NCI-H1694 (cell line): ENCODE measurements around the gene MT1F.
A peak's percentile ranks its signal among the peaks of the same experiment; 100 is the strongest.
"Not testable (repeated sequence)": the region's sequence is repeated elsewhere in the genome, so short reads cannot be mapped to it uniquely, and the experiment has no call there.

Experiments
- DNase-seq: peaks from one replicate; lab custom pipeline; 2025; lab: John Stamatoyannopoulos, UW

Gene MT1F

DNA sequence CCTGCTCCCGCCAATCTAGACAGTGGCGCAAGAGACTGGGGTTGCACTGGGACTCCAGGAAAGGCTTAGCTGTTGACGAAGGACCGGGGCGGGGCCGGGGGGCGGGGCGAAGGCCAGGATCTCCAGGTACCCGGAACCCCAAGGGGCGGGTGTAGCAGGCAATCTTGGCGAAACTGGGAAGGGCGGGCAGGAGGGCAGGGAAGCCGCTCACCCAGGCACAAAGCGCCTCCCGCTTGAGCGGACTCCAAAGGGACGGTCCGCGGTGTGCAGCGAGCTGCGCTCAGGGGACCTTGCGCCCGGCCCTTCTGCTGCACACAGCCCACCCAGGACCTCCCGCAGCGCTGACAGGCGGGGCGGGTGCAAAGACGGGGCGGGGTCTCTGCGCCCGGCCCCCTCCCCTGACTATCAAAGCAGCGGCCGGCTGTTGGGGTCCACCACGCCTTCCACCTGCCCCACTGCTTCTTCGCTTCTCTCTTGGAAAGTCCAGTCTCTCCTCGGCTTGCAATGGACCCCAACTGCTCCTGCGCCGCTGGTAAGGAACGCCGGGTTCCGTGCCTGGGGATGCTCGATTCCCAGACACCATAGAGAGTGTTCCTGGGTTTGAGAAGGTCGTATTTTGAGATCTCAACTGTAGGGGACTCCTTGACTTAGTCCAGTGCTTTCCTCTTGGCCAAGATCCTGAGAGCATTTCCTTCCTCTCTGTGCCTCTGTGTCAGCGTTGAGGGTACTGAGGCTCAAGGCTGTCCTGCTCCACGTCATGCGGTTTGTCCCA is at the start of gene MT1F:
Gene MT1F, plus strand, starts transcription at position 405 of the 772 bp plus-strand sequence. Its CDS starts 100 bp downstream, at position 505.
- peak; percentile 28 for DNase-seq

DNA sequence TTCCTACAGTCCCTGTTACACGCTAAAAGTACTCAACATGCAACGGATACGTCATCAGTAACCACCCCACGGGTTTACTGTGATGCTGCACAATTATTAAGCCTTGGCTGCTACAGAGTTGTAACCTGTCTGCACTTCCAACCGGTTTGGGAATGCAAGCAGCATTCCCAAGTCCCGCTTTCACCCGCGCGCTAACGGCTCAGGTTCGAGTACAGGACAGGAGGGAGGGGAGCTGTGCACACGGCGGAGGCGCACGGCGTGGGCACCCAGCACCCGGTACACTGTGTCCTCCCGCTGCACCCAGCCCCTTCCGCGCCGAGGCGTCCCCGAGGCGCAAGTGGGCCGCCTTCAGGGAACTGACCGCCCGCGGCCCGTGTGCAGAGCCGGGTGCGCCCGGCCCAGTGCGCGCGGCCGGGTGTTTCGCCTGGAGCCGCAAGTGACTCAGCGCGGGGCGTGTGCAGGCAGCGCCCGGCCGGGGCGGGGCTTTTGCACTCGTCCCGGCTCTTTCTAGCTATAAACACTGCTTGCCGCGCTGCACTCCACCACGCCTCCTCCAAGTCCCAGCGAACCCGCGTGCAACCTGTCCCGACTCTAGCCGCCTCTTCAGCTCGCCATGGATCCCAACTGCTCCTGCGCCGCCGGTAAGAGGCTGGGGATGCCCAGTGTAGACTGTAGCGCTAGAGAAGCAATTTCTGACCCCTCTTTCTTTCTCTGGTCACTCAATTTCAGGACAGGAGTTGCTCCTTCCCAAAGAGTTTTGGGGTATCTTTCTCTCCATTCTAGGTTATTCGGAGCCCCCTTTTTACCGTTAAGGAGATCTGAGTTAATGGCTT is 49.5 kb upstream of the MT1F start, which contains the start of gene MT2A:
Gene MT2A, plus strand, starts transcription at position 542 of the 833 bp plus-strand sequence. Its CDS starts 72 bp downstream, at position 614.
- peak; percentile 78 for DNase-seq

- no peak for DNase-seq
Measured at GRCh38 chr16:56608876-56609462, 48.8 kb upstream of the MT1F start.

DNA sequence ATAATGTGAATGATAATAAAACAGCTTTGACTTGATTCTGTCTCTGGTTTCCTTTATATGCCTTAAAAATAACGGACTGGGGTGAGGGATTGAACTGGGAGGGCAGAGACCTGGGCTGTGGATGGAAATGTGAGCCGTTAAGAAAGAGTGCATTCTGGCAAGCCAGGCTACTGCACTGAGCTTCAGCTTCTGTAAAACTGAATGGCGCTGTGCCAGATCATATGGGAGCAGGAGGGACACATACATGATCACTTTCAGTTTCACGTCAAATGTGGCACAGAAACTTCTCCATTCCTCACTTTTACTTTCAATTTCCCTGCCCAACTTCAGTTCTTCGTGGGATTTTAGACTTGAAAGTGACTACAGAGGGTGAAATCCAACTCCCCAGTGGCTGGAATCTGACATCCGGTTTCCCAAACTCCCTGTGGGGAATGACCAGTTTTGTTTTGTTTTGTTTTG is 48.3 kb upstream of the MT1F start:
- DNase-seq, result peak; percentile 41

DNA sequence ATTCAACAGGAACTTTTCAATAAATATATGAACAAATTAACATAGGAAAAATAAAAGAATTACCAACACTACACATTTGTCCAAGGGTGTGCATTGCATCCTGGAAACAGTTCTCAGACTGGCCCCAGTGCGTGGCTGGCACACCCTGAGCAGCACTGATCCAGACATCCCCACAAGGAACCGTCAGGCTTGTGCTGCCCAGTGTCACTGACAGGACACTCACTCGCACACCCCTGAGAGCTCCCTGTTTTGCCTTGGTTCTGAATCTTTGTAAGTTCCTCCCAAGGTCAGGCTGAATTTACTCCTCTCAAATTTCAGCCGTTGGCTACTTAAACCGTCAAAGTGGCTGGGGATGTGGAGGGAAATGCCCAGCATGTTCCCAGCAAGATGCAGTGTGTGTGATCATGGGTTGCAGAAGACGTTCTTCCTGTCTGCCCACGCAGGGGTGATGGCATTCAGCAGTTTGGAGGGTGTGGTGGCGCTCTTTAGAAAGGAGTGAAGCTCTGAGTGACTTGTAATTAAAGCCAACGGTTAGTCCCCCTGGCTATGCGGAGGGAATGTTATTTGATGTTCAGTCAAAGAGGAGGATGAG is 47.6 kb upstream of the MT1F start:
- DNase-seq, result no peak

DNA sequence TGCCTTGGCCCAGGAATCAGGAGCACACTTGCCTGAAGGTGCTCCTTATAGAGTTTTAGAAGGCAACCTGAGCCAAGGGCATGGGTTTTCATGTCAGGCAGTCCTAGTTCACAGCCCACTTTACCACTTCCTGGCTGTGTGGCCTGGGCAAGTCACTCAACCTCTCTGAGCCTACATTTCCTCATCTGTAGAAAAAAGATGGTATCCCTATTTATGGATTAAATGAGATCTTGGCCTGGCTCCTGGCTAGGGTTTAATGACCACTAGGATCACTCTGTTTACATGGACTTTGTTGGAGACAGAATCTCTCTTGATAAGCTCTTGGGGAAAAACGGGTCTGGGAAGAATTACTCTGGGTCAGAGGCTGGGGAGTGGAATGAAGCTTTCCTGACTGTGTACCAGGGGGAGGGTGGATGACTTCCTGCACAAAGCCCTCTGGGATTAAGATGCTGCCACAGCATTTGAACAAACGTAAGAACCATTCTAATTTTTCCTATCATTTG is 47.1 kb upstream of the MT1F start:
- DNase-seq, result no peak

DNA sequence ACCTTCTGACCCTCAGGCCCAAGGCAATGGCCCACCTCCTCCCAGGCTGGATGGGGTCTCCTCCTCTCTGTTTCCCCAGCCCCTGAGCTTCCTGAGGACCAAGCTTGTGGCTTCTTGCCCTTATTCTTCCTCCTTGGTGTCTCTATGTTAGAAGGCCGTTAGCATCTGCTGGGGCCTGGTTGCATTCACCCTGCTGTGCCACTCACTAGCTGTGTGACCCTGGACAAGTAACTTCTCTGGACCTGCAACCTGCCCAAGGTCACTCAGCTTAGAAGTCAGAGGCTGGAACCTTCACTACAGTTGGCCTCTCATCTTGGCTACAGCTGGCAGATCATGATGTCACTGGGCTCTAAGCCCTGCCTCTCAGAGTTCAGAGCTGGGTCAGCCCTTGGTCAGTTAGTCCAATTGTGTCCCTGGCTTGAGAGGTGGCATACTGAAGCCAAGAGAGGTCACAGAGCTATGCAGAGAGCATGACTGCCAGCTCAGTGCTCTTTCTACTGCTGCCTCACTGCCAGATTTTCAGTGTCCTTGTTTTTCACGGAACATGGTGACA is 46.4 kb upstream of the MT1F start:
- DNase-seq, result no peak

DNA sequence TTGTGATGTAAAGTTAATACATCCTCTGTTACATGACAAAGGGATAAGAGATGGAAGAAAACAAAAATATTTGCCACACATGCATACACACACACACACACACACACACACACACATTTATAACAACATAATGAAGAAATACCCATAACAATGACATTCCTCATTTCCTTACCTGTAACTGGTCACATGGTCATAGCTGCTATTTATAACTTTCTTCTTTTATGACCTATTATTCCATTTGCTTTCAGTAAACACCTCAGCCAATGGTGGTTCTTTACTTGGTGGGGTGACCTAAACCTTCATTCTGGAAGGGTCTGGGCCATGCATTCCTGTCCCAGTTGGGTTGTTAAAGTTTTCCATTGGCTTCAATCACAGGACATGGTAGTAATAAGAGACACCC is 44.1 kb upstream of the MT1F start:
- DNase-seq, result no peak

GRCh38 chr16:56614549-56614991 is 43.2 kb upstream of the MT1F start:
- no peak for DNase-seq

DNA sequence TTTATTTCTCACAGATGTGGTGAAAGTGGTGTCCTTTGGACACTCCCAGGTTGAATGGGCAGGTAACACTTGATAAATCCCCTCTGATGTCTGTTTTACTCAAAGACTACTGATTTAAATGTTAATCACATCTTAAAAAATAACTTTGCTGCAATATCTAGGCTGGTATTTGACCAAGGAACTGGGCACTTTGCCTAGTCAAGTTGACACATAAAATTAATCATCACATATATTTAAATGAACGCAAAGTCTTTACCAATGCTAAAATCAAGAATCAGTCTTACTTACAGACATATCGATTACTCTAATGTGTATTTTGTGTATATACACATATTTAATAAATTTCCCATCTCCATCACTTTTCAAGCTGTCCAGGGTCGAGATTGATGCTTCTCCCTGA is 42.4 kb upstream of the MT1F start:
- no peak for DNase-seq

DNA sequence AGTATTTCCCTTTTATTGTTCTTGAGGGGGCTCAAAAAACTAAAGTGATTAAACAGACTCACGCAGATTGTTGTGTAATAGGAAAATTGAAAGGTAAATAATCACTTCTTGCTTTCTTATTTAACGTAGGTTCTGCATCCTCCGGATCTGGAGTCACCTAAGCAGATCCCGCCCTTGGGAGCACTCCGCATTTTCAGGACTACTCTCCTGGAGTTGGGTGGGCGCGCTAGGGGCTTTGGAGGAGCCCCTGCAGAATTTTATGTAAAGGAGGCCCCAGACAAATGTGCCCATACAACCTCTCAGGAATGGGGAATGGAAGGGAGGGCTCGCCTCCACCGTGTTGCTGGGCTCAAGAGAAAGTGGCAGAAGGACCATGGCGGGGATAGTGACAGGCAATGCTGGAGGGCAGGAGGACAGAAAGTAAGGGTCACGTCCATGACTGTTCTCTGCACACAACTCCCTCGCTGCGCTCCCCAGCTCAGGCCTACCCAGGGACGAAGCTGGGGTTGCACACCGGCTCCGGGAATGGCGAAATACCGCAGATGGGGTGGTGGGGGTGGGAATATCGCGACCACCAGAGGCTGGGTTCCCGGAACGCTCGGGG is 41.0 kb upstream of the MT1F start:
- DNase-seq, result no peak

GRCh38 chr16:56617212-56618085 is 40.3 kb upstream of the MT1F start:
- no peak for DNase-seq

DNA sequence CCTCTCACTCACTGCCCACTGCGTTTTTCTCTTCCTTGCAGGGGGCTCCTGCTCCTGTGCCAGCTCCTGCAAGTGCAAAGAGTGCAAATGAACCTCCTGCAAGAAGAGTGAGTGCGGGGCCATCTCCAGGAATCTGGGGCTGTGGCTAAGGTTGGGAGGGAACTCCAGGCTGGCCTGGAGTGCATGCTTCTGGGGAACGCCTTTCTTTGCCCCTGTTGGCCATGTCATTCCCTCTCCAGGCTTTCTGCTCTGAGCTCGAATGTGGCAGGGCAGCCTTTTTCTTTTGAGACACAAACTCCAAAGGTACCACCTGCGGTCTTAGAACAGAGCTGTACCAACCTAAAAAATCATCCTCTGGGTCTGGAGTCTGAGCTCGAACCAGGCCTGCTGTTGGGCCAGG is 39.6 kb upstream of the MT1F start:
- DNase-seq, result no peak

- no peak for DNase-seq
Measured at GRCh38 chr16:56620339-56620897, 37.3 kb upstream of the MT1F start.

DNA sequence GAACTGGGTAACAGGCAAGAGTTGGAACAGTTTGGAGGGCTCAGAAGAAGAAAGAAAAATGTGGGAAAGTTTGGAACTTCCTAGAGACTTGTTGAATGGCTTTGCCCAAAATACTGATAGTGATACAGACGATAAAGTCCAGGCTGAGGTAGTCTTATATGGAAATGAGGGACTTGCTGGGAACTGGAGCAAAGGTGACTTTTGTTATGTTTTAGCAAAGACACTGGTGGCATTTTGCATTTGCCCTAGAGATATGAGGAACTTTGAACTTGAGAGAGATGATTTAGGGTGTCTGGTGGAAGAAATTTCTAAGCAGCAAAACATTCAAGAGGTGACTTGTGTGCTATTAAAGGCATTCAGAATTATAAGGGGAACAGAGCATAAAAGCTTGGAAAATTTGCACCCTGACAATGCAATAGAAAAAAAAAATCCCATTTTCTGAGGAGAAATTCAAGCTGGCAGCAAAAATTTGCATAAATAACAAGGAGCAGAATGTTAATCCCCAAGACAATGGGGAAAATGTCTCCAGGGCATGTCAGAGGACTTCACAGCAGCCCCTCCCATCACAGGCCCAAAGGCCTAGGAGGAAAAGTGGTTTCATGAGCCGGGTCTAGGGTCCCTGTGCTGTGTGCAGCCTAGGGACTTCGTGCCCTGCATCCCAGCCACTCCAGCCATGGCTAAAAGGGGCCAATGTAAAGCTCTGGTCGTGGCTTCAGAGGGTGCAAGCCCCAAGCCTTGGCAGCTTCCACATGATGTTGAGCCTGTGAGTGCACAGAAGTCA is 35.9 kb upstream of the MT1F start:
- not testable (repeated sequence) for DNase-seq

DNA sequence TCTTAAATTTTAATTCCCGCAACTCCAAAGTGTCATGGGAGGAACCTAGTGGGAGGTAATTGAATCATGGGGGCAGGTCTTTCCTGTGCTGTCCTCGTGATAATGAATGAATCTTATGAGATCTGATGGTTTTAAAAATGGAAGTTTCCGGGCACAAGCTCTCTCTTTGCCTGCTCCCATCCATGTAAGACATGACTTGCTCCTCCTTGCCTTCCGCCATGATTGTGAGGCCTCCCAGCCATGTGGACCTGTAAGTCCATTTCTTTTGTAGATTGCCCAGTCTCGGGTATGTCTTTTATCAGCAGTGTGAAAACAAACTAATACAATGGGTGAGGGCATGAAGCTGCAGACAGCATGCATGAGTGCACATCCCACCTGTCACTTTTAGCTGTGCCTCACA is 34.6 kb upstream of the MT1F start:
- DNase-seq, result not testable (repeated sequence)

DNA sequence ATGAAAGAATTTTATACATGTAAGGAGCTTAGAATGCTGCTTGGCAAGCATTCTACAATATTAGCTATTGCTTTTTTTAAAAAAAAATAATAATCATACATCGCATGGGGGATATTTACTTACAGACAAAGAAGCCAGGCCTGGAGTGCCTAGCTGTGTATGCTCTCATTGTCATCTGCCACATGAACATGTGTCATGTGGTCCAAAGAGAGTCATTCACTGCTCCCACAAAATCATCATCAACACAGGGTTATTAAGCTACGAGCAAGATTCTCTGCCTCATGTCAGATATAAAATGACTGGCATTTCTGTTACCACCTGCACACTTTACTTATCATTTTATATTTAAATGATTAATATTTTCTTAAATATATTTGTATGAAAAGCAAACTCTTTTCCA is 34.1 kb upstream of the MT1F start:
- no peak for DNase-seq

- no peak for DNase-seq
Measured at GRCh38 chr16:56625140-56625942, 32.4 kb upstream of the MT1F start, which contains the start of gene MT1E. MT1E (plus strand) TSS chr16:56625781; CDS start chr16:56625852, 71 bp downstream.
